Gastrocnemius medialis (tissue), 4 donors: Measurements from ENCODE around the gene PLPPR1. TPM values are rescaled to one million over a fixed set of nuclear protein-coding genes. Genes with fewer than 3 reads are reported as not detected.

Experiments
- ATAC-seq, 2 donors: fragments of 150-250 bp; one replicate each; pipeline ENCODE4 v1.9.1; 2016
- DNase-seq, 2 donors: peaks; one replicate each; pipeline ENCODE4 v3.0.0-alpha.2; 2019
- H3K27ac ChIP-seq, 4 donors: fragments of 200-600 bp; sonication (generic); 1 replicate in 1 of 4; 2 replicates in 3 of 4; pipeline ENCODE4 v1.5.1; 2016 to 2018; ENCODE audit warnings: mild to moderate bottlenecking in 2 of 4, moderate library complexity in 1 of 4
- H3K27me3 ChIP-seq, 3 donors: fragments of 200-600 bp; sonication (generic) in 2 of 3; 1 replicate in 1 of 3; 2 replicates in 2 of 3; pipeline versions ENCODE4 v1.5.1 to v1.6.0; 2016 to 2019; ENCODE audit warnings: mild to moderate bottlenecking in 1 of 3, moderate library complexity in 1 of 3
- H3K36me3 ChIP-seq, 2 donors: fragments of 200-600 bp; sonication (generic) in 1 of 2; one replicate each; pipeline ENCODE4 v1.5.1; 2017 to 2018
- H3K4me1 ChIP-seq, 2 donors: fragments of 200-600 bp; sonication (generic) in 1 of 2; one replicate each; pipeline ENCODE4 v1.5.1; 2016 to 2017; ENCODE audit warnings: mild to moderate bottlenecking in 2 of 2
- H3K4me3 ChIP-seq, 4 donors: fragments of 200-600 bp; sonication (generic) in 3 of 4; 1 replicate in 1 of 4; 2 replicates in 3 of 4; pipeline ENCODE4 v1.5.1; 2016 to 2019; ENCODE audit warnings: mild to moderate bottlenecking in 2 of 4
- H3K9me3 ChIP-seq, 3 donors: fragments of 200-600 bp; sonication (generic) in 2 of 3; 1 replicate in 1 of 3; 2 replicates in 2 of 3; pipeline ENCODE4 v1.5.1; 2016 to 2019
- CTCF ChIP-seq, 5 experiments: fragments of 450-650 bp in 3 of 5; fragments of 200-600 bp in 2 of 5; sonication (generic) in 2 of 5; IDR thresholded peaks in 4 of 5; conservative IDR thresholded peaks in 1 of 5; 1 replicate in 4 of 5; 2 replicates in 1 of 5; pipeline ENCODE4 v1.5.1; 2016 to 2019; ENCODE audit warnings: antibody characterized with exemption in 5 of 5, mild to moderate bottlenecking in 3 of 5, moderate library complexity in 3 of 5
- POLR2A ChIP-seq, 2 donors: fragments of 450-650 bp; IDR thresholded peaks; one replicate each; pipeline ENCODE4 v1.6.1; 2017; ENCODE audit warnings: antibody characterized with exemption in 2 of 2, mild to moderate bottlenecking in 2 of 2, moderate library complexity in 2 of 2
- in situ Hi-C, 4 donors: fragments of 200-750 bp; cut with MboI; loops; one replicate each; pipeline versions ENCODE4 v1.15.0 to v1.8.0; 2017; ENCODE audit warnings: low sequenced_read_pairs in 4 of 4
- intact Hi-C: fragments of 100-400 bp; cut with DNase I; formaldehyde crosslinking; loops from one replicate; pipeline ENCODE4 v1.15.1; 2023; ENCODE audit warnings: low total_unique reads
- total RNA-seq, 4 donors: library from RNA; depleted of rRNA; stranded (reverse); fragments of >200 nt; gene quantifications; one replicate each; pipeline versions ENCODE4 v1.1.0 to v1.2.3, GENCODE V29; 2016

PLPPR1 gene
- total RNA-seq, 4 donors from 2014 or later = not detected

DNA sequence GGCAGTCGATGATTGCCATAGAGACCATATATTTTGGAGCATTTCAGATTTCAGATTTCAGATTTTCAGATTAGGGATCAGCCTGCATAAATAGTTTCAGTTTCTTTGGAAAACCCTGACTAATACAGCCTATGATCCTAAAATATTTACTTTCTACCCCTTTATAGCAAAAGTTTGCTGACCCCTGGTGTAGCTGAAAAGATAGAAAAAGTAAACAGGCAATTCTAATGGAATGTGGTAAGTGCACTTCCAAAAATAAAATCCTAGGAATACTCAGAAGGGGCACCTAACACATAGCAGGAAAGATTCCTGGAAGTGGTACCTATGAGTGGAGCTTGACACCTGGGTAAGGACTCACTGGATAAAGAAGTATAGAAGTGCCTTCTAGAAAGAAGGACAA lies 321.8 kb downstream of the PLPPR1 start:
- H3K36me3 ChIP-seq = no peaks in the 10 kb centered on the region
- ATAC-seq (no peak), DNase-seq (no peak)
- H3K27me3 ChIP-seq = no peaks in the 10 kb centered on the region
- intact Hi-C loops (no loop called here), in situ Hi-C loops (no loop called here)
- no peak overlapping the region for H3K27ac ChIP-seq
- no peak overlapping the region for H3K4me3 ChIP-seq
- TF ChIP-seq CTCF (IDR thresholded peaks at IDR 0.05 in 4 of 5, conservative IDR thresholded peaks at IDR 0.05 in 1 of 5) (no peak), POLR2A (IDR thresholded peaks at IDR 0.05) (no peak)
- H3K9me3 ChIP-seq = no peaks in the 10 kb centered on the region
- no peaks in the 10 kb centered on the region for H3K4me1 ChIP-seq

- H3K27ac ChIP-seq = no peak overlapping the region
- TF ChIP-seq POLR2A (IDR thresholded peaks at IDR 0.05) = no peak
- no peak for TF ChIP-seq CTCF (IDR thresholded peaks at IDR 0.05 in 4 of 5, conservative IDR thresholded peaks at IDR 0.05 in 1 of 5)
- no peak overlapping the region for H3K4me3 ChIP-seq
- no peak for ATAC-seq
- no peak for DNase-seq
- intact Hi-C loops = no loop called here
- H3K4me1 ChIP-seq = no peaks in the 10 kb centered on the region
- H3K36me3 ChIP-seq = no peaks in the 10 kb centered on the region
- no peaks in the 10 kb centered on the region for H3K9me3 ChIP-seq
- in situ Hi-C loops = no loop called here
- no peaks in the 10 kb centered on the region for H3K27me3 ChIP-seq
These were observed 324.5 kb downstream of the PLPPR1 start for GRCh38 chr9:101352892-101353463.

GRCh38 chr9:101353683-101354082 lies 325.2 kb downstream of the PLPPR1 start:
- ATAC-seq (no peak), DNase-seq (no peak)
- H3K4me3 ChIP-seq = no peak overlapping the region
- H3K9me3 ChIP-seq = no peaks in the 10 kb centered on the region
- intact Hi-C loops = no loop called here
- in situ Hi-C loops = no loop called here
- no peaks in the 10 kb centered on the region for H3K4me1 ChIP-seq
- no peaks in the 10 kb centered on the region for H3K27me3 ChIP-seq
- H3K27ac ChIP-seq = no peak overlapping the region
- TF ChIP-seq POLR2A (IDR thresholded peaks at IDR 0.05) (no peak), CTCF (IDR thresholded peaks at IDR 0.05 in 4 of 5, conservative IDR thresholded peaks at IDR 0.05 in 1 of 5) (no peak)
- no peaks in the 10 kb centered on the region for H3K36me3 ChIP-seq

GRCh38 chr9:101354143-101354764 lies 325.7 kb downstream of the PLPPR1 start:
- TF ChIP-seq POLR2A (IDR thresholded peaks at IDR 0.05) = no peak
- no peak for TF ChIP-seq CTCF (IDR thresholded peaks at IDR 0.05 in 4 of 5, conservative IDR thresholded peaks at IDR 0.05 in 1 of 5)
- intact Hi-C loops = no loop called here
- Histone ChIP-seq H3K36me3 (no peaks in the 10 kb centered on the region), H3K27ac (no peak overlapping the region), H3K4me1 (no peaks in the 10 kb centered on the region), H3K4me3 (no peak overlapping the region), H3K9me3 (no peaks in the 10 kb centered on the region), H3K27me3 (no peaks in the 10 kb centered on the region)
- DNase-seq = no peak
- ATAC-seq = no peak
- in situ Hi-C loops = no loop called here
